Smooth muscle cell (in vitro differentiated cells): ENCODE data around the gene DDB1. TPM values are rescaled to one million over a fixed set of nuclear protein-coding genes. Genes with fewer than 3 reads are reported as not detected.
A peak's percentile ranks its signal among the peaks of the same experiment; 100 is the strongest.

Source experiments
- DNase-seq: peaks from one replicate; lab custom pipeline; 2025; ENCODE audit not compliant: unreplicated experiment; lab: John Stamatoyannopoulos, UW
- H2AFZ ChIP-seq: fragments of 200-600 bp; sonication (generic); 2 replicates; pipeline ENCODE4 v1.6.0; 2016; ENCODE audit warnings: antibody characterized with exemption, low read depth, mild to moderate bottlenecking
- H3F3A ChIP-seq: fragments of 200-600 bp; sonication (generic); 2 replicates; pipeline ENCODE4 v1.6.0; 2017; ENCODE audit warnings: antibody characterized with exemption, low read depth
- H3K27ac ChIP-seq: fragments of 200-600 bp; sonication (generic); 2 replicates; pipeline ENCODE4 v1.5.1; 2016; ENCODE audit warnings: low read depth, mild to moderate bottlenecking
- H3K27me3 ChIP-seq: fragments of 200-600 bp; sonication (generic); 2 replicates; pipeline ENCODE4 v1.6.1; 2016; ENCODE audit warnings: low read depth, mild to moderate bottlenecking
- H3K36me3 ChIP-seq: fragments of 200-600 bp; sonication (generic); 2 replicates; pipeline ENCODE4 v1.5.1; 2016; ENCODE audit warnings: low read depth
- H3K4me1 ChIP-seq: fragments of 200-600 bp; sonication (generic); 2 replicates; pipeline ENCODE4 v1.5.1; 2016; ENCODE audit warnings: low read depth
- H3K4me2 ChIP-seq: fragments of 200-600 bp; sonication (generic); 2 replicates; pipeline ENCODE4 v1.6.0; 2016; ENCODE audit warnings: mild to moderate bottlenecking
- H3K4me3 ChIP-seq: fragments of 200-600 bp; sonication (generic); 2 replicates; pipeline ENCODE4 v1.5.1; 2016; ENCODE audit warnings: mild to moderate bottlenecking
- H3K79me2 ChIP-seq: fragments of 200-600 bp; sonication (generic); 2 replicates; pipeline ENCODE4 v1.6.0; 2016; ENCODE audit warnings: low read depth, mild to moderate bottlenecking
- H3K9ac ChIP-seq: fragments of 200-600 bp; sonication (generic); 2 replicates; pipeline ENCODE4 v1.6.0; 2016; ENCODE audit warnings: low read depth
- H3K9me3 ChIP-seq: fragments of 200-600 bp; sonication (generic); replicated peaks from 2 replicates; pipeline ENCODE4 v1.5.1; 2016; ENCODE audit warnings: low read depth
- H4K20me1 ChIP-seq: fragments of 200-600 bp; sonication (generic); 2 replicates; pipeline ENCODE4 v1.6.0; 2016; ENCODE audit warnings: low read depth
- WGBS: methylation state at CpG from one replicate; pipeline ENCODE4 v1.1.7; 2016; ENCODE audit warnings: low lambda C conversion rate; 5-methylcytosine and 5-hydroxymethylcytosine counted together
- polyA plus RNA-seq: library from polyadenylated mRNA; unstranded; fragments of >200 nt; fragmentation: Nextera tagmentation; extraction: Ambion mirVana; gene quantifications from 2 replicates; pipeline ENCODE4 v1.2.1, GENCODE V29; 2016
- total RNA-seq: library from RNA; depleted of rRNA; stranded (reverse); fragments of >200 nt; gene quantifications from 2 replicates; pipeline ENCODE4 v1.2.3, GENCODE V29; 2014
- TF ChIP-seq, protein P1 (sequence below): fragments of 200-600 bp; sonication (generic); IDR thresholded peaks from 2 replicates; pipeline ENCODE4 v1.5.1; 2017; ENCODE audit warnings: borderline replicate concordance, mild to moderate bottlenecking, antibody characterized with exemption; ENCODE audit not compliant: insufficient read depth, poor library complexity, severe bottlenecking

Gene DDB1
- total and polyA plus RNA-seq, 2 experiments from 2014 or later = 143 to 150 TPM

DNA sequence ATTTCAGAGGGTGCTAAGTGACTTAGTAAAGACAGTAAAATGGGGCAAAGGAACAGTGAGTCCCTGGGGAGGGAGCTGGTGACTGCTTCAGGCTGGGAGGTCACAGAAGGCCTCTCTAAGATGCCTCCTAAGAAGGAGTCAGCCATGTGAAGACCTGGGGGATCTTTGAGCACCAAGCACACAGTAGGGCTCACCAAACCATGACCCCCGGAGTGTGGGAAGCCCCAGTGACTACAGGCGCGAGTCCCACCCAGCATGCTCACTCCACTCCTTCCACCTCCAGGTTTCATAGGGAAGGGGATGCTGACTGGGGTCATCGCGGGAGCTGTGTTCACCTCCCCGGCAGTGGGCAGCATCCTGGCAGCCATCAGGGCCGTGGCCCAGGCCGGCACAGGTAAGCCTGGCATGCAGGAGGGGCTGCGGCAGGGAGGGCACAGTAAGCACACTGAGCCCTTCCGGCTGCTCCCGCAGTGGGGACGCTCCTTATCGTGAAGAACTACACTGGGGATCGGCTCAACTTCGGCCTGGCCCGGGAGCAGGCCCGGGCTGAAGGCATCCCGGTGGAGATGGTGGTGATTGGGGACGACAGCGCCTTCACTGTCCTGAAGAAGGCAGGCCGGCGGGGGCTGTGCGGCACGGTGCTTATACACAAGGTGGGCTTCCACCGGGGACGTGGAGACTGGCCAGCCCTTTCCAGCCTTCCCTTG is 6.0 kb upstream of the DDB1 start:
- Histone ChIP-seq H3K9me3 (no peaks in the 10 kb centered on the region), H3K4me1 (peaks cover 3% of the 10 kb centered on the region), H3K9ac (no peak overlapping the region), H2AFZ (no peak overlapping the region), H3K36me3 (no peaks in the 10 kb centered on the region), H3K79me2 (no peaks in the 10 kb centered on the region), H4K20me1 (no peaks in the 10 kb centered on the region), H3K4me3 (no peak overlapping the region), H3F3A (no peaks in the 10 kb centered on the region), H3K4me2 (no peak overlapping the region), H3K27me3 (no peaks in the 10 kb centered on the region), H3K27ac (no peak overlapping the region)
- no peak for DNase-seq
- 96% methylated on average over 25 of the region's 26 CpGs for WGBS
- TF ChIP-seq, protein P1, sequence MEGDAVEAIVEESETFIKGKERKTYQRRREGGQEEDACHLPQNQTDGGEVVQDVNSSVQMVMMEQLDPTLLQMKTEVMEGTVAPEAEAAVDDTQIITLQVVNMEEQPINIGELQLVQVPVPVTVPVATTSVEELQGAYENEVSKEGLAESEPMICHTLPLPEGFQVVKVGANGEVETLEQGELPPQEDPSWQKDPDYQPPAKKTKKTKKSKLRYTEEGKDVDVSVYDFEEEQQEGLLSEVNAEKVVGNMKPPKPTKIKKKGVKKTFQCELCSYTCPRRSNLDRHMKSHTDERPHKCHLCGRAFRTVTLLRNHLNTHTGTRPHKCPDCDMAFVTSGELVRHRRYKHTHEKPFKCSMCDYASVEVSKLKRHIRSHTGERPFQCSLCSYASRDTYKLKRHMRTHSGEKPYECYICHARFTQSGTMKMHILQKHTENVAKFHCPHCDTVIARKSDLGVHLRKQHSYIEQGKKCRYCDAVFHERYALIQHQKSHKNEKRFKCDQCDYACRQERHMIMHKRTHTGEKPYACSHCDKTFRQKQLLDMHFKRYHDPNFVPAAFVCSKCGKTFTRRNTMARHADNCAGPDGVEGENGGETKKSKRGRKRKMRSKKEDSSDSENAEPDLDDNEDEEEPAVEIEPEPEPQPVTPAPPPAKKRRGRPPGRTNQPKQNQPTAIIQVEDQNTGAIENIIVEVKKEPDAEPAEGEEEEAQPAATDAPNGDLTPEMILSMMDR = no peak

DNA sequence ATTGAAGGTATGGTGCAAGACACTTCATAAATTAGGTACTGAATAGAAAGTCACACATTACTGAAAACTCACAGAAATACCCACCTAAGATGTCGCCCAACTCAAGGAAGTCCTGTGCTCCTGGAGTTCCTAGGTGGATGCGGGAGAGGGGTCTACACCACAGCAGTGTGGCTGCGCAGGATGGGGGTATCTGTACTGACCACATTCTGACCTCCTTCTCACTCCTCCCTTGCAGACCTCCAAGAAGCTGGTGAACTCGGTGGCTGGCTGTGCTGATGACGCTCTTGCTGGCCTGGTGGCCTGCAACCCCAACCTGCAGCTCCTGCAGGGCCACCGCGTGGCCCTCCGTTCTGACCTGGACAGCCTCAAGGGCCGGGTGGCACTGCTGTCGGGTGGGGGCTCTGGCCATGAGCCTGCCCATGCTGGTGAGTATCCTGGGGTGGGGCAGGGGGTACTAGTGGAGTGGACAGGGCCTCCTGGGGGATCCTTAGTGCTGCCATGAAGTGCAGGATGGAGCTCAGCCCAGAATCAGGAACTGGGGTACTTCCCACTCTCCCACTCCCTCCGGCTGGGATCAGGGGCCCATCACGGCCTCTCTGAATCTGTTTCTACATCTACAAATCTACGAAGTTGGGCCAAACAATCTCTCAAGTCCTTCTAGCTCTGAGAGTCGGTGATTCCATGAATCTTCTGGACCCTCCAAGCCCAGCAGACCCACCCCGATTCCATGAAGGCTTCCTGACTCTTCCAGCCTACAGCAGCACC is 5.0 kb upstream of the DDB1 start:
- TF ChIP-seq, protein P1 = no peak

DNA sequence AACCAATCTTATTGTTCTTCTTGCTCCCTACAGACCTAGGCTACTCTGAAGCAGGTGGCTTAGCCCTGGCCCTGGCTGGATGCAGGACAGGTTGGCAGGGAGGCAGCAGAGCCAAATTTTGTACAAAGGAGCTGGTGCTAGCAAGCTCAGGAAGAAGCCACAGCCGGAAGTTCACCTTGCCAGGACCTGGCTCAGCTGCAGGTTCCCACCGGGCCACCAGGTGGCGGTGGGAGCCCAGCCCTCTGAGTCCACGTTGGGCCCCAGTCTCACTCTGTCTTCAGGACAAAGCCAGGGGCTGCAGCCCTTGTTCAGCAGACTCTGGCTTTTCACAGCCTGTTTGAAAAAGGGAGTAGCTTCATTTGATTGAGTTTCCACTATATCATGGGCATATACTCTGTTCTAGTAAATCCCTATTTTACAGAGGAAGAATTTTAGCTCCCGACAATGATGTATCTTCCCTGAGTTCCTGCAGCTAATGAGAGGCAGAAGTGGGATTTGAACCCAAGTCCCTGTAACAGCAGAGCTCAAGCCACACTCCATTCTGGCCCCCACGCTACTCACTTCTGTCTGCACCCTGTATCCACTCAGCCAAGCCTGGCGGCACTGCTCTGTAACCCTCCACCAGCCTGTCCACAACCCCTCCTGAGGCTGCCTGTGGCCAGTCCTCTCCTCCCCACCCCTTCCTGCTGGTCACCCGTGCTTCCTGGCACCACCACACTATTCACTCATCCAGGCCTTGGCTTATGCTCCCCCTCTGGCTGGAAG is 3.4 kb upstream of the DDB1 start:
- peaks cover 8% of the 10 kb centered on the region for H4K20me1 ChIP-seq
- WGBS = 42% methylated on average over 8 of the region's 8 CpGs
- H3F3A ChIP-seq = no peaks in the 10 kb centered on the region
- H3K27ac ChIP-seq = no peak overlapping the region
- H3K4me2 ChIP-seq = no peak overlapping the region
- TF ChIP-seq, protein P1 = peak; percentile 92
- H3K4me1 ChIP-seq = peaks cover 17% of the 10 kb centered on the region
- peak; percentile 27 for DNase-seq
- no peak overlapping the region for H3K9ac ChIP-seq
- no peaks in the 10 kb centered on the region for H3K27me3 ChIP-seq
- no peak overlapping the region for H2AFZ ChIP-seq
- H3K4me3 ChIP-seq = no peak overlapping the region
- H3K9me3 ChIP-seq = no peaks in the 10 kb centered on the region
- H3K36me3 ChIP-seq = no peaks in the 10 kb centered on the region
- peaks cover 16% of the 10 kb centered on the region for H3K79me2 ChIP-seq

More for the DNA sequence above, 5.0 kb upstream of the DDB1 start:
- no peak overlapping the region for H3K27ac ChIP-seq
- H3K79me2 ChIP-seq = peaks cover under 1% of the 10 kb centered on the region
- no peaks in the 10 kb centered on the region for H3K36me3 ChIP-seq
- no peak for DNase-seq
- no peaks in the 10 kb centered on the region for H4K20me1 ChIP-seq
- no peaks in the 10 kb centered on the region for H3K27me3 ChIP-seq
- H3K9me3 ChIP-seq = no peaks in the 10 kb centered on the region
- WGBS = 95% methylated on average over 15 of the region's 15 CpGs
- no peaks in the 10 kb centered on the region for H3F3A ChIP-seq
- no peak overlapping the region for H3K4me2 ChIP-seq
- no peak overlapping the region for H3K4me3 ChIP-seq
- no peak overlapping the region for H2AFZ ChIP-seq
- H3K4me1 ChIP-seq = peaks cover 9% of the 10 kb centered on the region
- H3K9ac ChIP-seq = no peak overlapping the region
